Measurements from ENCODE around the gene PPP1R3F.

- no peak for TF ChIP-seq CTCF (IDR thresholded peaks at IDR 0.05; ENCODE audit: poor library complexity)
- TF ChIP-seq EZH2 (IDR thresholded peaks at IDR 0.05; ENCODE audit: borderline replicate concordance), result no peak
Observed at GRCh38 chrX:49260221-49260985, 9.2 kb upstream of the PPP1R3F start.
